Dermis blood vessel endothelial cell (primary cell): ENCODE measurements around the gene RAP1GAP. TPM values are rescaled to one million over a fixed set of nuclear protein-coding genes. Genes with fewer than 3 reads are reported as not detected.
"Not testable (repeated sequence)": the region's sequence is repeated elsewhere in the genome, so short reads cannot be mapped to it uniquely, and the experiment has no call there.

Experiments used
- DNase-seq: peaks from one replicate; pipeline ENCODE4 v3.0.0; 2010
- total RNA-seq: library from RNA; depleted of rRNA; stranded (reverse); fragments of >200 nt; gene quantifications from 2 replicates; pipeline ENCODE4 v1.2.3, GENCODE V29; 2014

Gene RAP1GAP
- total RNA-seq, 1 donor from 2014 or later = under 0.01 TPM

- no peak for DNase-seq
These were observed 5.8 kb upstream of the RAP1GAP start for GRCh38 chr1:21674957-21675356.

- DNase-seq = not testable (repeated sequence)
These were observed 4.7 kb upstream of the RAP1GAP start for GRCh38 chr1:21673853-21674252.

GRCh38 chr1:21673277-21673780 is 4.2 kb upstream of the RAP1GAP start:
- DNase-seq = peak; percentile 31

GRCh38 chr1:21672478-21673276 is 3.5 kb upstream of the RAP1GAP start:
- DNase-seq = no peak

GRCh38 chr1:21671915-21672314 is 2.8 kb upstream of the RAP1GAP start:
- DNase-seq = no peak

GRCh38 chr1:21670956-21671902 is 2.1 kb upstream of the RAP1GAP start:
- DNase-seq = no peak

- DNase-seq = no peak
These were observed 1.1 kb upstream of the RAP1GAP start for GRCh38 chr1:21670059-21670881.

- DNase-seq = no peak
These were observed 253 bp downstream of the RAP1GAP start for GRCh38 chr1:21668951-21669257.

GRCh38 chr1:21668232-21668950 is 766 bp downstream of the RAP1GAP start:
- DNase-seq = no peak

GRCh38 chr1:21667348-21668231 is 1.6 kb downstream of the RAP1GAP start:
- DNase-seq = no peak

- no peak for DNase-seq
These were observed 2.4 kb downstream of the RAP1GAP start for GRCh38 chr1:21666576-21667320.

- no peak for DNase-seq
These were observed 3.2 kb downstream of the RAP1GAP start for GRCh38 chr1:21665711-21666575.

- DNase-seq = no peak
These were observed 4.2 kb downstream of the RAP1GAP start for GRCh38 chr1:21664806-21665588.

GRCh38 chr1:21663951-21664805 is 5.0 kb downstream of the RAP1GAP start:
- DNase-seq = no peak

- DNase-seq = no peak
These were observed 5.8 kb downstream of the RAP1GAP start for GRCh38 chr1:21663248-21663950.

GRCh38 chr1:21662426-21663247 is 6.5 kb downstream of the RAP1GAP start:
- DNase-seq = no peak
